NOMO-1 treated with dmso at 0.1 percent for 144 hours (cell line): Measurements from ENCODE around the gene LYRM2.

ENCODE experiments used
- DNase-seq: peaks from one replicate; lab custom pipeline; 2025; ENCODE audit not compliant: unreplicated experiment; lab: John Stamatoyannopoulos, UW

The LYRM2 gene

DNA sequence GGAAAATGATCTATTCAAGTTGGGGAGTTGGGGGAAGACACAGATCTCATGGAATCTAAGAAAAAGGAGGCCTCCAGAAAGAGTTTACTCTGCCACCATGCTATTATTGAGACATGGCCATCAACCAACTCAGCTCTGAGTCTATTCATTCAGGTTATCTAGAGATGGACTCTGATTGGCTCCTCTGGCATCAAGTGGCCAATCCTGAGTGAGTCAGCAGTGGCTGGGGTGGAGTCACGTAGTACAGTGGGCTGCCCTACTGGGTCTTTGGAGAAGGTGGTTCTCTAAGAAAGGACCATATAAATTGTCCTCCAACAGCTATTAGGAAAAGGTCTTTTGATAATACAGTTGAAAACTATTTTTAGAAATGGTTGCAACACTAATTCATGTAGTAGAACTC is 42.1 kb downstream of the LYRM2 start:
- DNase-seq: no peak

DNA sequence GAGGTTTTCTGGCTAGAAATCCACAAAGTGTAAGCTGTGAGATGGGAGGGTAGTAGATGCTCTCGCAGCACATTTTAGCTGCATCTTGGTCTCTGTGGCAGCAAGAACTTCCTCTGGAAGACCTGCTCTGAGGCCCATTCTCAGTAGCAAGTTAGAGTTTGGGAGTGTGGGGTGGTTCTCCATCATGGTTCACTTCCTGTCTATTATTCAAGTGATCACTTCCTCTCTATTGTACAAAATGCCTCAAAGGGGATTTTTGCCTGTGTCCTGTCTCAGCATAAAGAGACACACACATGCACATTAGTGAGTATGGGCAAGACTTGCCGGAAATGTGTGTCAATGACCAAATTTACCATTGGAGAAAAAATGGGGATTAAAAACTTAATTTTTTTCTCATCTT is 42.5 kb downstream of the LYRM2 start:
- peak; percentile 28 for DNase-seq

DNA sequence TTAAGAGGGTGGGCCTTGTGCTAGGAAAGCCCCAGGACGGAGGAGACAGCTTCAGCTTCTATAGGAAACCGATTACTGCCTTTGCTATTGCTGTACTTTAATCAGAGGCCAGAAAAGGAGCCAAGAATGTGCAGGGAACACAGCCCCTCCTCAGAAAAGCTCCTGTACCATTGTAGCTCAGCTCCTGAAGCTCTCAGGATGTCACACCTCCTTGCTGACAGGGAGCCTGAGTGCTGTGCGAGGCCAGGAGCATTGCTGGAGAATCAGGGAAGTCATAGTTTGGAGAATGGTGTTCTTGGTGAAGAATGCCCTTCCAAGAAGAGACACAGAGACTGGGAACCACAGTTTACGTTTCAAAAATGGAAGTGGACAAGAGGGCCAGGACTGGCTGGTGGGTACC is 46.8 kb downstream of the LYRM2 start:
- DNase-seq: no peak

DNA sequence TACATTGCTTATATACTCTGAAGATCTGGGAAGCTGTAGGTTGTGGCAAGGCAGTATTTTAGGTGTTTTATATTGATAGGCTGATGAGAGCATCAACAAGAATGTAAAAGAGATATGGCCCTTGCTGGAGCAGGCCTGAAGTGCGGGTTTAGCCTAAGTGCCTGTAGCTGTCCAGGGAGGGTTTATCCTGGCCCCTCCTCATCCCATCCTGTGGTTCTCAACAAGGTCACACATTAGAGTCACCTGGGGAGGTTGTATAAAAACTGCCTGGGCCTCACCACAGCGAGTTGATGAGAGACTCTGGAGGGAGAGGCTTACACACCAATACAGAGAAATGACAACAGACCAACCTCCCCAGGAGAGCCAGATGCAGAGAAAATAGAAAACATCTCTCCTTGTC is 48.4 kb downstream of the LYRM2 start:
- no peak for DNase-seq

DNA sequence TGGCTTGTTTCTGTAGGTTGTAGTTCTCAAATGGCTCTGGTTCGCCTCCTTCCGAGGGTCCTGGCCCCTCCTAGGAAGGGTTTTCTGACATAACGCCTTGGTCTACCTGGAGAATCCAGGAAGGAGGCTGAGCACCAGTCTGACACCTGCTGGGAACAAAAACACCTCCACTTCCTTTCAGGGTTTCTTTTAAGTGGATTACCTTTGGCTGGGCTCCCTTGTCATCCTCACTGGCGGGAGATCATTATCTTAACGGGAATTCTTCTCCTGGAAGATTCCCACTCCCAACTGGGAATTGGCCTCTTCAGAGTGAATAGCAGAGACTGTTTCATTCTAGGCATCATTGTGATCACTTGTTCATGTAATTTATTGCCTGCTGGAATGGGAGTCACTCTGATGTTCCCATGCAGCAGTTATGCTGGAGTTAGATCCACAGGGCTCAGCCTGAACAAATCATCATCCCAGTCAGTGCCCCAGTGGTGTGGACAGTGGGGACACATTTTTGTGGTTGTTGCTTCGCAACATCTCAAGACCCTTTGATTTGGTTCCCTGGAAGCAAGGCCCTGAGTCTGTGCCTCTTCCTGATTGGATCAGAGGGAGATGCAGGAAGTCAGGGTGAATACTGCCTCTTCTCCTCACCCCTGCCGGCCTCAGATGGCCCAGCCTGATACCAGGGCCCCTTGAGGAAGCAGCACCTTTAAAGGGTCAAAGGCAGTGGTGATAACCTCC is 49.1 kb downstream of the LYRM2 start:
- no peak for DNase-seq

DNA sequence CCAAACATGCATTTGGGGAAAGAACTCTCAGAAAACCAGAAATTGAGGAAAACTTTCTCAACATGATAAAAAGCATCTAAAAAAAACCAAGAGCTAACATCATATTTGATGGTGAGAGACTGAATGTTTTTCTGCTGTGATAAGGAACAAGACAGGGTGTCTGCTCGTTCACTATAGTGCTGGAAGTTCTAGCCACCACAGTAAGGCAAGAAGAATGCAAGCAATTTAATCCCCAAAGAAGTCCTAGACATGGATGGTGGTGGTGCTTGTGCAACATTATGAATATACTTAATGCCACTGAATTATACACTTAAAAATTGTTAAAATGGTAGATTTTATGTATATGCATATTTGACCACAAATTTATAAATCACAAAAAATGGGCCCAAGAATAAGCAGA is 53.4 kb downstream of the LYRM2 start:
- no peak for DNase-seq

DNA sequence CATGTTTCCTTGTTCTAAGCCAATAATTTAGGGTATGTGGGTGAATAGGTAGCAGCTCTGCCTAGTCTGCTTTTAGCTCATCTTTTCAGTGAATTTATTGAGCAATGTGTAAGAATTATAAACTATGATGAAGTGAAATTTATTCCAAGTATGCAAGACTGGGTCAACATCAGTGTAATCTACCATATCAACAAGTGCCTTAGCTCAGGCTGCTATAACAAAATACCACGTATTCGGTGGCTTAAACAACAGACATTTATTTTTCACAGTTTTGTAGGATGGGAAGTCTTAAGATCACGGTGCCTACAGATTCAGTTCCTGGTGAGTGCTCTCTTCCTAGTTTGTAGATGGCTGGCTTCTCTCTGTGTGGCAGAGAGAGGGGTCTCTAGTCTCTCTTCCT is 54.0 kb downstream of the LYRM2 start:
- DNase-seq: no peak

DNA sequence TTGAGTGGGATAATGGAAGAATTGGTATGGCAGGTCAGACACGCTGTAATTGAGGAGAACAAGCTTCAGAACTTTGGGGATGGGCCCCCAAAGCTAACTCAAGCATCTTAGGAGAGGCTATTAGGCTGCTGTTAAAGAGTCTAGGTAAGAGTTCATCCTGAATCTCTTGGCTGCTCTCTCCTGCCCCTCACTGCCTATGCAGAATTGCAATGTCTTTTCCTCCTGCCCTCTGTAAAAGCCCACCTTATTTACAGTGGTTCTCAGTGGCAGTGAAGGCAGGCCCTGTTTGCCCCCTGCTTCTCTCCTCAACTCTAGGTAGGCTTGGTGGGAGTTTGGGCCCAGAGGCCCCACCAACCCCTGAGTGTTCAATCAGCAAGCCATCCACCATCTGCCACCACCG is 55.0 kb downstream of the LYRM2 start:
- no peak for DNase-seq

DNA sequence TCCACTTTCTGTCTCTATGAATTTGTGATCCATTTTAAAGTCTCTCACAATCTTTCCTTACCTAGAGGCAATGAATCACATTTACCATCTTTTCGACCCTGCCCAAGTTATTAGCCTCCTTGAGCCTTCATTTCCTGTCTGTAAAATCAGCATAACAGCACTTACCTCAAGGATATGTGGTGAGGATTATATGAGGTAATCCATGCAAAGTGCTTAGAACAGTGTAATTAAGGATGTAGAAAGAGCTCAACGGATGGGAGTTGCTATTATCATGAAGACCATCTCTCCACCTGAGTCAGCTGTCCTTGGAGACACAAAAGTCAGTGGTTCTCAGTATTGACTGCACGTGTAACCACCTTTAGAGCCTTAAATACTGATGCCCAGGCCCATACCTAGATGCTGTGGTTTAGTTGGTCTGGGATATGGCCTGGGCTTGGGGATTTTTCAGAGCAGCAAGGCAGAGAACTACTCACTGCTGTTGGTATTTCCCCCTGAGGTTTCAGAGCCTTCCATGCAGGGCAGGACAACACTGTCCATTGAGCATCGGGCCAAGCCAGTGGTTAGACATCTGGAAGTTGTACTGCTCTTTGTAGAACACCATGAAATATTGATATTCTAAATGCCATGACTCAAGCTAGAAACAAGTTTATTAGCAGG is 55.8 kb downstream of the LYRM2 start:
- DNase-seq: no peak

DNA sequence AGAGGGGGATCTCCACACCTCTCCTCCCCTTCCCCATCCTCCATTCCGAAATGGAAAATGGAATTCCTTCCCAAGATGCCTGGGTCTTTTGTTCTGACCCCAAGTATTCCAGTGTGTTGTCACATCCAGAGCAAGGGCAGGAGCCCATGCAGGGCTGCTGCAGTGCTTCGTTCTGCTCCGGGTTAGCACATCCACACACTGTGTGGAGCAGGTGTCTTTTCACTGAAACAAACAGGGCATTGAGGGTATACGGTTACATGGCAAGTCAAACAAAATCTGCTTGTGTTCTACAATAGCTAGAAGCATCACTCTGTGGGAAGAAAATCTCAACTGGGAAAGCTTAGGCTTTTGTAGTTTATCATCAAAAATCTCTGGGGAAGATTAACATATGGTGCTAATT is 56.9 kb downstream of the LYRM2 start:
- DNase-seq: no peak

DNA sequence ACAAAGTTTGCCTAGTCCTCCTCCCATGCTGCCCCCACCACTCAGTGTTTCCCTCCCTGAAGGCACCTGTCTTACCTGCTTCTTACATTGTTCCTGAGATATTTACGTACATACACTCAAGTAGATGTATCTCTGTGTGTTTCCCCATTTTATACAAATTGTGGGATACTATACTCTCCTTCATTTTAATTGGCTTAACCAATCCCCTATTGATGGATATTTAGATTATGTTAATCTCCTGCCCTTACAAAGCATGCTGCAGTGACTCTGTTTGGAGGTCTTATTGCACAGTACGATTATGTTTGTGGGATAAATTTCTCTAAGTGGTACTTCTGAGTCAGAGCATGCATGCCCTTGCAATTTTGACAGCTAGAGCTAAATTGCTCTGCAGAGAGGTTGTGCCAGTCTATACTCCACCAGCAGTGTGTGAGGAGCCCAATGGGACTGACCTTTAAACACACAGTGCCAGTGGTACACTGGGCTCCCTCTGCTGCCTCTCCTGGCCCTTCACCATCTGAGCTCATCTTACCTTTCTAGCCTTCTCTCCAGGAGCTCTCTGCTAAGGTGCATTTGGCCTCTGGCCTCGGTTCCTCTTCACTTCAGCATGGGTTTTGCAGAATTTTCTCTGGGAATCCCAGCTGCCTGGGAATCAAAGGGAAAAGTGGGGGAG is 57.4 kb downstream of the LYRM2 start:
- no peak for DNase-seq

DNA sequence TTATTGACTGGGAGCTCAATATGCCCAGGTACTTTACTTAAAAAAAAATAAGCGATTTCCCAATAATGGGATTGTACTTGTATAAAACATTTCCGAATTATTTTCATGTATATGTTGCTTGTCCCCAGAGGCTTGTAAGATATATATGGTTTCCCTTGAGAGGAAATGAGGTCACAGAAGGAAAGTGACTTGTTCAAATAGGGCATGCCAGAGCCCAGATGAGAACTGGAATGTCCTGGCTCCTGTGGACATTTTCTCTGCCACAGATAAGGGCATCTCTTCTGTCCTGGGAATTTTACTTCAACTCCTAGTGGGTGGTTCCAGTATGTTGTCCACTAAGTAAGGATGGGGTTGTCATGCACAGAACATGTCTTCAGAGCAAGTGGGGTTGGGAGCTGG is 63.0 kb downstream of the LYRM2 start:
- DNase-seq: no peak

DNA sequence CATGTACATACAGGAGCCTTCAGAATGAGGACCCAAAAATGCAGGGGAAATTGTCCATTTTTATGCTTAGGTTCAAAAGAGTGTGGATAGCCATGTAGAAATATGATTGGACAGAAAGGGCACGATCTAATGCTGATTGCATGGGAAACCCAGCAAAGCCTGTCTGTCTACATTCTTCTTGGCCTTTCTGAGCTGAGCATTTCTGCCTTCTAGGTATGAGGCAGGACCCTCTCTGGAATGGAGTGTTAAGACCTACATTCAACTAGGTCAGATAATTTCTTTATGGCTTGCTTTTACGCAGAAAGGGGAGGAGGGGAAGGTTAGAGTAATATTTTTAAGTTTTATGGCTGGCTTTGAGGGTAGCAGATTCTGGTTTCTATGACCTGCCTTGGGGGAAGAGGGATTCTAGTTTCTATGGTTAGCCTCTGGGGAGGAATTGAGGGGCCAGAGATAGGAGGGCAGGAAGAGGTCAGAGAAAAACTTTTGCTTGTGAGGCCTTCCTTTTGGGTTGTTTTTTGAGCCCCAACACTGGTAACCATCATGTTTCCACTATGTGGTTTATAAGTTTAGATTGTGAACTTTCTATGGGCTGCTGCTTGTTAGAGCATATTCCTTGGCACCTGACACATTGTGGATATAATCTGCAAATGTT is 63.5 kb downstream of the LYRM2 start:
- DNase-seq: no peak

DNA sequence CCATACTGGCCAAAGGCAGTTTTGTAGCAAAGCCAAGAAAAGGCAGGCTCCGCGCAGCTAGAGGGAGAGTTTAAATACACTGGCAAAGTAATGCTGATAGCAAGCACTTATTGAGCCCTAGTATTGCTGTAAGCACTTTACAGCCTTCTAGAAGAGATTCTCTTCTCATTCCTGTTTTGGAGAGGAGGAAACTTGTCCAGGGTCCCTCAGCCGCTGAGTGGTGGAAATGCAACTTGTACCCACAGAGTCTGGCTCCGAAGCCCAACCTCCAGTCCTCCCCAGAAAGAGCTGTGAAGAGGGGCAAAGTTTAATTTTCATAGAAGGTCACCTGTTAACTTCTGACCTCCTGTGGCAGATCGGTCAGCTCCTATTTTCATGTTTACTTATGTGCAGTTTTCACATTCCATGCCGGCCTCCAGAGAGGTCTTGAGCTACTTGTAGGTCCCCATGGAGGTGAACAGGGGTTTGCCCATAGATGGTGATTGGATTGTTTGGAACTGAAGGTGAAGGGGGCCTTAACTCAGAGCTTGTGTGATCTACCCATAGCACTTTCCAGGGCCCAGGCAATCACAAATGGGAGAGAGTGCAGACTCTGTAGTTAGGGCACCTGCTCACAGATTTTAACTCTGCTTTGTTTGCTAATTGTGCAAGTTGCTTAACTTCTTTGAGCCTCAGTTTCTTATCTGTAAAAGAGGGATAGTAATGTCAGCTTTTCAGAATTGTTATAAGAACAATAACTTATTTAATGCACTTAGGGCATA is 70.7 kb downstream of the LYRM2 start:
- DNase-seq: no peak

DNA sequence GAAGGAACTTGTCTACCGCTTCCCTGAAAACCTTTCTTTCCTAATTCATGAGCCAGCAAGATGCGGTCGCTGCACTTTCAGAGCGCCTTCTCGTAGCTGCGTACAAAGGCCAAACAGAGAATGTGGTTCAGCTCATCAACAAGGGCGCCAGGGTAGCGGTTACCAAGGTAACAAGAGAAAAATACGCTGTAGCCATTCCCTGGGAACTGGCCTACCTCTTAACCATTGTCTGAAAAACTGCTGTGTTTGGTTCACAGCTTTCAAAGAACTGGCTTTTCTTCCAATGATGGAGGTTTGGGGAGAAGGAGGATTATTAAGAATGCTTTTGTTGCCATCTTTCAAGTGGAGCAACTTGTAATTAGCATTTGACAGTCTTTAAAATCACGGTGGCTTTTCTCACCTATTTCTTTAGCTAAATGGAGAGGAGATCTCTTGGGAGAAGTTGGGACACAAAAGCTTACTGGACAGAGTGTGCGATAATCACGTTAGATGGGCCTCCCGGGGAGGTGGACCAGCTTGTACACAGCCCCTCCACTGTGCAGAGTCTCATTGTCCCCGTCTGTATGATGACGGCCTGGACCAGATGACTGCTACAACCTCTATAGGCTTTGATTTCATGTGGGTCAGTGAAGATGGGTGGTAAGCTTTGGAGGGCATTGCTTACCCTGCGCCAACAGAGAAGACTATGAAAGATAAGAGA is 71.5 kb downstream of the LYRM2 start:
- no peak for DNase-seq

DNA sequence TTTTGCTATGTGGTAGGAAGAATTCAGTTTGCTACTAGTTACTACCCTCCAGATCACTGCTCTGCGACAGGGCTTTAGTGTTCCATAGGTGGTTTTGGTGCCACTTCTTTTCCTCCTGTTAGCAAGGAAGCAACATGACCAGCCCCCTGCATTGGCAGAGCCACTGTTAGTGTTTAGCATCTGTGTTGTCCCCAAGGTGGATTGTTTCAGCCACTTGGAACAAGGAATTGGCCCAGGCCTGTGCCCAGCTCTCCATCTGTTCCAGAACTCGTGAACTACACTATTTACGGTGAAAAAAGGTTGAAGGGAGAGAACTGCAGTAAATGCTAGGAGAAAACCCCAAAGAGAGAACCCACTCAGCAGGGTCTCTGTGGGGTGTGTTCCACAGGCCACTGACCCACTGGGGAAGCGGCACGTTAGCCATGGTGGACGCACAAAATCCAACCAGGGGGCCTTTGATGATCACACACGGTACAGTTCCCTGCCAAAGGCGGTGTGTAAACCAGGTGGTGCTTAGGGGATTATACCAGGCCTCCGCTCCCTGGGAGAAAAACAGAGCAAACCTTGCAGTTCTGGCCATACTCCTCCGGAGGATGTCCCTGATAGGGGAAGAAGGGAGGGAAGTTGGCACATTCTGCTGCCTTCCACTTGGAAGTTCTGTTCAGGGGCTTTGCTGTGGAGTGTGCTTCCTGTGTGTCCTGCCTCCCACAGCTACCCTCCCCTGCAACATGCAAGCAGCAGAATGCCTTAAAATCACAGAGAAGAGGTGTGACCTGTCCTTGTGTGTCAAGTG is 72.3 kb downstream of the LYRM2 start:
- no peak for DNase-seq

DNA sequence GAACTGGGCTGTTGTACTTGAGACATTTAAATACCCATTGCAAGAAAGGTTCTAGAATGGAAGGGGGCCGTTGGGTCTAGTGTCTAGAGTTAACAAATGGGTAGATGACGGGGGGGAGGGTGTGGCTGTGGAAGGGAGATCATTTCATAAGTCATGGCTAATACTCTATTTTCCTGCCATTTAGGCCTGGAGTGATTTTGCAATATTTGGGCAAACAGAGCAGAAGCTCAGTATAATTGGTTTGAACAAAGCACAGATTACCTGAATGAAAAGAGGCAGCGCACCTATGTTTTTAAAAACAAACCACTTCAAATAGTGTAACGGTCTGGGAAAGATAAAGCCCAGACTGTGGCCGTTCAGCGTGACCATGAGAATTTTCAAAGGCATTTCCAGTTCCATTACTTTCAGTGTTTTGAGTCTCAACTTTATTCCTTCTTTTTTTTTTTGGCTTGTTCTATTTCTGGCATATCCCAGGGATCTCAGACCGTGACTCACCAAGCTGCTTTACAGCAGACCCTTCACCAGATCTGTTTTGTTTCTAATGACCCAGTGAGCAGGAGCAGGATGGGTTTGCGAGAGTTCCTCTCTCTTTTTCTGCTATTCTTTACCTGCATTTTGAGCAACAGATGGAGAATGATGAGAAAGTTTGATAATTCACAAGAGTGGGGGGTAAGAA is 73.7 kb downstream of the LYRM2 start:
- DNase-seq: no peak

DNA sequence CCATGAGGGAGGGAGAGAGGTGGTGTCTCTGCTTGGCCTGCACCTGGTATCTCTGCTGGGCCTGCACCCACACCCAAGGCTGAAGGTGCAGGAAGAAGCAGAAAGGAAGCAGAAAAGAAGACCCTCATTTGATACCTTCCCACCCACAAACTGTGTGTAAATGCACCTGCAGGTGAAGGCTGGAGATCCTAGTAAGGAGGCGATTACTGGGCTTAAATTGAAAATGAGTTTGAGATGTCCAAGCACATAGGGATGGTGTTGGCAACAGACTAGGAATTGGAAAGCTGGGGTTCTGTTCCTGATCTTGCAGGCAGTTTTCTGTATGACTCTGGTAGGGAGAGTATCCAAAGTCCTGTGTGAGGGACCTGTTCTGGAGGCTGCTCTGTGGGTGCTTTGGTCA is 74.7 kb downstream of the LYRM2 start:
- no peak for DNase-seq
